ENCODE measurements around the gene MRPL20.

DNA sequence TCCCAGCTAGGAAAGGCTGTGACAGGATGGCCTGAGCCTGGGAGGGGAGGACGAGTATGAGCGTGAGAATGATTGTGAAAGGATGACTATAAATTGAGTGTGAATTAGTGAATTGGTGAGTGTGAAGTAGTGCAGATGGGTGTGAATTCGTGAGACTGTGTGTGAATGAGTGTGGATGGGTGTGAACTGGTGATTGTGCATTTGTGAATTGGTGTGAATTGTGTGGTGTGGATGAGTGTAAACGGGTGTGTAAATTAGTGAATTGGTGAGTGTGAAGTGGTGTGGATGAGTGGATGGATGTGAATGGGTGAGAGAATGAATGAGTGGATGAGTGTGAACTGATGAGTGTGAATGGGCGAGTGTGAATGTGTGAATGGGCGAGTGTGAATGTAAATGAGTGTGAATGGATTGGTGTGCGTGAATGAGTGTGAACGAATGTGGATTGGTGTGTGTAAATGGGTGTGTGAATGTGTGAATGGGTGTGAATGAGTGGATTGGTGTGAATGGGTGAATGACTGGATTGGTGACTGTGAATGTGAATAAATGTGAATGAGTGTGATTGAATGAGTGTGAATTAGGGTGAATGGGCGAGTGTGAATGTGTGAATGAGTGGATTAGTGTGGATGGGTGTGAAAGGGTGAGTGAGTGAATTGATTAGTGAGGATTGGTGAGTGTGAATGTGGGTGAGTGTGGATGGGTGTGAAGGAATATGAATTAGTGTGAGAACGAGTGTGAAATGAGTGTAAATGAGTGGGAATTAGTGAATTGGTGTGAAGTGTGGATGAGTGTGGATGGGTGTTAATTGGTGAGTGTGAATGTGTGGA is 41.0 kb downstream of the MRPL20 start:
- TF ChIP-seq, protein P1, sequence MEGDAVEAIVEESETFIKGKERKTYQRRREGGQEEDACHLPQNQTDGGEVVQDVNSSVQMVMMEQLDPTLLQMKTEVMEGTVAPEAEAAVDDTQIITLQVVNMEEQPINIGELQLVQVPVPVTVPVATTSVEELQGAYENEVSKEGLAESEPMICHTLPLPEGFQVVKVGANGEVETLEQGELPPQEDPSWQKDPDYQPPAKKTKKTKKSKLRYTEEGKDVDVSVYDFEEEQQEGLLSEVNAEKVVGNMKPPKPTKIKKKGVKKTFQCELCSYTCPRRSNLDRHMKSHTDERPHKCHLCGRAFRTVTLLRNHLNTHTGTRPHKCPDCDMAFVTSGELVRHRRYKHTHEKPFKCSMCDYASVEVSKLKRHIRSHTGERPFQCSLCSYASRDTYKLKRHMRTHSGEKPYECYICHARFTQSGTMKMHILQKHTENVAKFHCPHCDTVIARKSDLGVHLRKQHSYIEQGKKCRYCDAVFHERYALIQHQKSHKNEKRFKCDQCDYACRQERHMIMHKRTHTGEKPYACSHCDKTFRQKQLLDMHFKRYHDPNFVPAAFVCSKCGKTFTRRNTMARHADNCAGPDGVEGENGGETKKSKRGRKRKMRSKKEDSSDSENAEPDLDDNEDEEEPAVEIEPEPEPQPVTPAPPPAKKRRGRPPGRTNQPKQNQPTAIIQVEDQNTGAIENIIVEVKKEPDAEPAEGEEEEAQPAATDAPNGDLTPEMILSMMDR (IDR thresholded peaks at IDR 0.05), result no peak
- TF ChIP-seq POLR2A (IDR thresholded peaks at IDR 0.05) (no peak), EP300 (IDR thresholded peaks at IDR 0.05) (no peak)
